Nephron progenitor cell (in vitro differentiated cells): Measurements from ENCODE around the gene CUL5.
"Not testable (repeated sequence)": the region's sequence is repeated elsewhere in the genome, so short reads cannot be mapped to it uniquely, and the experiment has no call there.

Source experiments
- DNase-seq: peaks from one replicate; pipeline ENCODE4 v3.0.0; 2021
- H3K27ac Mint-ChIP-seq: 2 replicates; pipeline ENCODE4 v1.8.0; 2021; ENCODE audit warnings: mild to moderate bottlenecking, moderate library complexity, mixed read lengths
- H3K27me3 Mint-ChIP-seq: 2 replicates; pipeline ENCODE4 v1.8.0; 2021; ENCODE audit warnings: mild to moderate bottlenecking, low read depth, mixed read lengths; ENCODE audit not compliant: poor library complexity
- H3K36me3 Mint-ChIP-seq: 2 replicates; pipeline ENCODE4 v1.8.0; 2021; ENCODE audit warnings: low read depth, mixed read lengths
- H3K4me1 Mint-ChIP-seq: 2 replicates; pipeline ENCODE4 v1.8.0; 2021; ENCODE audit warnings: mixed read lengths
- H3K4me3 Mint-ChIP-seq: 2 replicates; pipeline ENCODE4 v1.8.0; 2021; ENCODE audit warnings: mild to moderate bottlenecking, moderate library complexity, mixed read lengths
- H3K9me3 Mint-ChIP-seq: 2 replicates; pipeline ENCODE4 v1.8.0; 2021; ENCODE audit warnings: mild to moderate bottlenecking, moderate library complexity, mixed read lengths
- CTCF ChIP-seq: fragments of 200-600 bp; sonication (generic); IDR thresholded peaks from 2 replicates; pipeline ENCODE4 v1.5.0; 2021; ENCODE audit warnings: antibody characterized with exemption

The CUL5 gene

GRCh38 chr11:108101090-108101775 is 92.5 kb downstream of the CUL5 start:
- H3K27ac Mint-ChIP-seq = peak overlapping the region; percentile 87

GRCh38 chr11:108111126-108111525 is 102.4 kb downstream of the CUL5 start:
- Mint-ChIP-seq H3K4me1 (peaks cover 7% of the 10 kb centered on the region), H3K27ac (peak overlapping the region; percentile 3), H3K36me3 (peaks cover 8% of the 10 kb centered on the region), H3K27me3 (no peaks in the 10 kb centered on the region), H3K4me3 (no peak overlapping the region), H3K9me3 (no peaks in the 10 kb centered on the region)
- TF ChIP-seq CTCF = no peak
- no peak for DNase-seq

More at GRCh38 chr11:108101090-108101775, 92.5 kb downstream of the CUL5 start:
- no peak for TF ChIP-seq CTCF
- H3K9me3 Mint-ChIP-seq = no peaks in the 10 kb centered on the region
- H3K36me3 Mint-ChIP-seq = peaks cover 56% of the 10 kb centered on the region
- DNase-seq = no peak
- H3K4me1 Mint-ChIP-seq = no peaks in the 10 kb centered on the region
- H3K27me3 Mint-ChIP-seq = no peaks in the 10 kb centered on the region
- H3K4me3 Mint-ChIP-seq = no peak overlapping the region

- no peak for DNase-seq
- no peak for TF ChIP-seq CTCF
- Mint-ChIP-seq H3K9me3 (no peaks in the 10 kb centered on the region), H3K4me3 (no peak overlapping the region), H3K27me3 (no peaks in the 10 kb centered on the region), H3K4me1 (peaks cover 7% of the 10 kb centered on the region), H3K36me3 (peaks cover 8% of the 10 kb centered on the region), H3K27ac (peak overlapping the region; percentile 23)
Measured at GRCh38 chr11:108112057-108112456, 103.4 kb downstream of the CUL5 start.

- Mint-ChIP-seq H3K36me3 (peaks cover 8% of the 10 kb centered on the region), H3K4me1 (peaks cover 7% of the 10 kb centered on the region), H3K9me3 (no peaks in the 10 kb centered on the region), H3K27me3 (peaks cover under 1% of the 10 kb centered on the region), H3K4me3 (no peak overlapping the region), H3K27ac (no peak overlapping the region)
- TF ChIP-seq CTCF = no peak
- no peak for DNase-seq
Measured at GRCh38 chr11:108115500-108116140, 106.9 kb downstream of the CUL5 start.

GRCh38 chr11:108117746-108118371 is 109.2 kb downstream of the CUL5 start:
- peaks cover 19% of the 10 kb centered on the region for H3K4me1 Mint-ChIP-seq
- peaks cover 10% of the 10 kb centered on the region for H3K27me3 Mint-ChIP-seq

GRCh38 chr11:108120936-108121273 is 112.2 kb downstream of the CUL5 start:
- not testable (repeated sequence) for H3K27me3 Mint-ChIP-seq, H3K9me3 Mint-ChIP-seq, H3K27ac Mint-ChIP-seq, H3K36me3 Mint-ChIP-seq, DNase-seq
- Mint-ChIP-seq H3K4me1 (peaks cover 20% of the 10 kb centered on the region), H3K4me3 (peak overlapping the region; percentile 36)

More at GRCh38 chr11:108117746-108118371, 109.2 kb downstream of the CUL5 start:
- no peak overlapping the region for H3K27ac Mint-ChIP-seq
- H3K36me3 Mint-ChIP-seq = peaks cover 8% of the 10 kb centered on the region
- TF ChIP-seq CTCF = peak; percentile 53
- H3K4me3 Mint-ChIP-seq = no peak overlapping the region
- H3K9me3 Mint-ChIP-seq = no peaks in the 10 kb centered on the region
- no peak for DNase-seq
